Measurements from ENCODE around the gene CDH16. TPM values are rescaled to one million over a fixed set of nuclear protein-coding genes. Genes with fewer than 3 reads are reported as not detected.

The CDH16 gene
- polyA plus RNA-seq, 6 donors from 2014 or later = not detected

DNA sequence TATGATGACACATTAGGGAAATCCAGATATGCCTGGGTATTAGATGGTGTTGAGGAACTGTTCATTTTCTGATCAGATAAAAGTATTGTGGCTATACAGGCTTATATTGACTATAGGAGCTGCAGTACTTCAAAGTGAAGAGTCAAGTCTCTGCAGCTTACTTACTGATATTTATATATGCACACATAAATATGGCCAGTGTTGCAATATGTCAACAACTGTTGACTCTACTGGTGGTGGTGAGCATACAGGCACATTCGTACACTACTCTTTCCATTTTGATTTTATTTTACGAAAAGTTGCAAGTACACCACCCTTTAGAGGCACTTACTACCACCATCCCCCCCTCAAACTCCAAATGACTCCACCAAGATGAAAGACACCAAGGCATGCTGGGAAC is 13.0 kb upstream of the CDH16 start:
- ATAC-seq (ENCODE audit: low read depth in 2 of 2) (no peak), DNase-seq (no peak)
- Mint-ChIP-seq H3K4me1 (peaks cover 37 to 52% (median 47%) of the 10 kb centered on the region in 3 donors), H3K36me3 (peaks cover 0 to 11% of the 10 kb centered on the region in 2 donors), H3K27me3 (no peaks in the 10 kb centered on the region), H3K9me3 (no peaks in the 10 kb centered on the region), H3K4me3 (peak overlapping the region in 6 of 8 donors; percentile 9 to 100 (median 96)), H3K27ac (peak overlapping the region in 3 of 6 donors; percentile 2 to 70 (median 69))

DNA sequence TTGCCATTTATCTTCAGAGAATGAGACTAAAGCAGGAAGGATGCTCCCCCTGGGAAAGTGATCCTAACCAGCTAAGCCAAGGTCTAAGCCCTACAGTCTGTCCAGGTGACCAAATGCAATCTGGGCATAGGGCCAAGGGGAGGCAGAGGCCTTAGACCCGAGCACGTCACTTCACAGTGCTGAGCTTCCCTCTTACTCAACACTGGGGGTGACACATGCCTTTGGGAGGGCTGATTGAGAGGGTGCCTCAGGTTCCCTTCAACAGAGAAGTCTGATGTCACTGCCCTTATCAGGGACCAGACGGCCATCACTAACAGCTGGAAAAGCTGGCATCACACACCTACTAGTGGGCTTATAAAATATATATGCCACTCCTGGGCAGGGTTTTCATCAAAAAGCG is 11.5 kb upstream of the CDH16 start:
- no peak overlapping the region for H3K27ac Mint-ChIP-seq
- no peaks in the 10 kb centered on the region for H3K9me3 Mint-ChIP-seq
- DNase-seq = no peak
- H3K36me3 Mint-ChIP-seq = peaks cover 0 to 11% of the 10 kb centered on the region in 2 donors
- peak overlapping the region in 2 of 8 donors; percentile 8 to 41 for H3K4me3 Mint-ChIP-seq
- no peak for ATAC-seq (ENCODE audit: low read depth in 2 of 2)
- peaks cover 8 to 9% (median 9%) of the 10 kb centered on the region in 3 donors for H3K27me3 Mint-ChIP-seq
- H3K4me1 Mint-ChIP-seq = peaks cover 34 to 45% (median 39%) of the 10 kb centered on the region in 3 donors

DNA sequence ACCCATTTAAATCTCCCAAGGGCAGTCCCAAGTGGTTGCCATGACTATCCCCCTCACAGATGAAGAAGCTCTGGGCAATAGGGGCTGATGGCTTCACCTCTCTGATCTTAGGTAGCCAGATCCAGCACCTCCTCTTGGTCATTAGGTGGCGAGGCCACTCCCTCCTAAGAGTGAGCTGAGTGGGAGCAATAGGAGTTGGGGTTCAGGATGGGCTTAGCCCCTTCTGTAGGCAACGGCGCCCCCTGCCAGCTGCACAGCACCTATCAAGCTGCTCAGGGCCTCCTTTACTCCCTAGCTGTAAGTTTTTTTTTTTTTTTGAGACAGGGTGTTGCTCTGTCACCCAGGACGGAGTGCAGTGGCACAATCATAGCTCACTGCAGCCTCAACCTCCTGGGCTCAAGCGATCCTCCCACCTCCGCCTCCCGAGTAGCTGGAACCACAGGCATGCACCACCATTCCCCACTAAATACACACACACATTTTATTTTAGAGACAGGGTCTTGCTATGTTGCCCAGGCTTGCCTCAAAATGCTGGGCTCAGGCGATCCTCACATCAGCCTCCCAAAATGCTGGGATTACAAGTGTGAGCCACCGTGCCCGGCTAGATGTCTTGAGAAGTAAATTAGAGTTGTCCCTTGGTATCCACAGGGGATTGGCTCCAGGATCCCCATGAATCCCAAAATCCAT is 10.2 kb upstream of the CDH16 start:
- Mint-ChIP-seq H3K27me3 (peaks cover 16 to 20% (median 17%) of the 10 kb centered on the region in 3 donors), H3K36me3 (peaks cover 0 to 4% of the 10 kb centered on the region in 2 donors), H3K9me3 (no peaks in the 10 kb centered on the region), H3K27ac (peak overlapping the region in 1 of 6 donors; percentile 68), H3K4me3 (peak overlapping the region in 1 of 8 donors; percentile 45), H3K4me1 (peaks cover 24 to 32% (median 31%) of the 10 kb centered on the region in 3 donors)
- DNase-seq (no peak), ATAC-seq (ENCODE audit: low read depth in 2 of 2) (no peak)

DNA sequence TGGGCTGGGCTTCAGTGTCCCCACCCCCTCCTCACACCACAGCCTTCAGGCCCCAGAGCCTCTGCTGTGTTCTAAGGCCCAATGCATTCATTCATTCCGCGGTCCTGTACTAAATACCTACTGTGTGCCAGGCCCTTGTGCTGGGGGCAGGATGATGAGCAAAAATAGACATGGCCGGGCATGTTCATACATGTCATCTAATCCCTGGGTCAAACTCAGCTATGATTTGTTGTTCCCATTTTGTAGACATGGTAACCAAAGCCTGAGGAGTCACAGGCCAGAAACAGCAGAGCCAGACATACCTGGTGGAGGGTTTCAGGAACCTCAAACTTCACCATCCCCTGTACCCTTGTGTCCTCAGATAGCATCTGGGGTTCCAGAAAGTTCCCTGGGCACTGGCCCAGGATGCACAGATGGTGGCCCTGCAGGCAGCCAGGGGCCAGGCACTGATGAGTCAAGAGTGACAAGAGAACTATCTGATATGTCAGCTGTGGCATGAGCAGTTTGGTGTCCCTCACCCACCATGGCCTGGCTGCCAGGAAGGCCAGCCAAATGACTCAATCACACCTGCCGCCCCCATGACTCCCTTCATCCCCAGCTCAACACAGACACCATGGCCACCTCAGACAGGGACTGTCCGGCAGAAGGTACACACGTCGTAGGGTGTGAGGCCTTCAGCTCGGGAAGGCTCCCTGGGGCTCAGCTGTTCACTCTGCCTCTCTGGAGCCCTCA is 9.4 kb upstream of the CDH16 start:
- Mint-ChIP-seq H3K27me3 (peaks cover 22 to 27% (median 24%) of the 10 kb centered on the region in 3 donors), H3K4me1 (peaks cover 16 to 28% (median 24%) of the 10 kb centered on the region in 3 donors), H3K9me3 (no peaks in the 10 kb centered on the region), H3K36me3 (no peaks in the 10 kb centered on the region), H3K27ac (peak overlapping the region in 2 of 6 donors; percentile 2 to 57), H3K4me3 (no peak overlapping the region)
- ATAC-seq (ENCODE audit: low read depth in 2 of 2) (no peak), DNase-seq (no peak)

DNA sequence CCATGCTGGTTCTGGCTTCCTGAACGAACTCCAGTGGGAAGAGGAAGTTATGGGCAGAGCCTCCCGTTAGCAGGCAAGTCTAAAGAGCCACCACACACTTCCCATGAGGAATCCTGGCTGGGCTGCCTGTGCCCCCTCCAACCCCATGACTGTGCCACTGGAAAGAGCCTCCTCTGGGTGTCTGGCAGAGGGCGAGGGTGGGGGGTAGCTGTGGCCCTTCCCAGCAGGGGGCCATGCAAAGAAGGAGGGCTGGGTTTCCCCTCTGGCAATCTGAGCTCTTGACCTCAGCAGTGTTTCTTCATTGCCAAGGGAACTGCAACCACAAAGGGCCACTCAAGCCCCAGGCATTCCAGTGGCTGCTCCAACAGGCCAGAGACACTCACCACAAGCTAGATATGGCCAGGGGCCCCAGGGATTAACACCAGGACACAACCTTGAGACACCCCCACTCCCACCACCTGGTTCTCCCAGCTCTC is 8.3 kb upstream of the CDH16 start:
- no peaks in the 10 kb centered on the region for H3K36me3 Mint-ChIP-seq
- H3K4me1 Mint-ChIP-seq = peaks cover 7 to 17% (median 13%) of the 10 kb centered on the region in 3 donors
- DNase-seq (no peak), ATAC-seq (ENCODE audit: low read depth in 2 of 2) (no peak)
- H3K9me3 Mint-ChIP-seq = no peaks in the 10 kb centered on the region
- H3K27ac Mint-ChIP-seq = no peak overlapping the region
- no peak overlapping the region for H3K4me3 Mint-ChIP-seq
- peaks cover 22 to 32% (median 26%) of the 10 kb centered on the region in 3 donors for H3K27me3 Mint-ChIP-seq

DNA sequence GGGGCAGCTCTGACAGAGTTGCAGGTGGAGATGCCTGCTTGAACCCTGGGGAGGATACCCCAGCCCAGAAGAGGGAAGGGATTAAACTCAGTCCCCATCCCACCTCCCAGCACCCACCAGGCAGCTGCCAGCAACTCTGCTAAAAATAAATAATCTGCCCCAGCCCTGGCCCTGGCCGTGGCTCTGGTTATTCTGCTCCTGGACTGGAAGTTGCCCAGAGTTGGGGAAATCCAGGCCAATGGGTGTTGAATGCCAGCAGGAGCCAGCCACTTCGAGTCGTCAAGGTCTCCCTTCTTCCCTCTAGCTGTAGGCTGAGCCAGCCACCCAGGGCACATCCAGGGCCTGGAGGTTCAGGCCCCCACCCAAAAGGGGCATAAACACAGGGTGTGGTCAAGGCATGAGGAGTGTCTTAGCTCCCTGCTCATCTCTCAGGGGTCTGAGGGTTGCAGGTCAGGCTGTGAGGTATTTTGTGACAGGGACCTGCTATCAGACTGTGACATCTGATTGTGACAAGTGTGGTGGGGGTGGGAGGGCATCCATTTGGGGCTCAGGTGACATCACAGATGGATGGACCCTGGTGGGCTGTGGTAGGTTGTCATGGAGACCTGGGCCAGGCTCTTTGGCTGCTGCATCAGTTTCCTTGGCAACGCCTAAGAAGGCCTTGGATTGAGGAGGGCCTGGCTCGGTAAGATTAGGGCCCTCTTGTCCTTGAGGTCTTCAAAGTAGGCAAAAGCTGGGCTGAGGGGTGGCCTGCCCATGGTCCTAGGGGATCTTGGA is 7.7 kb upstream of the CDH16 start:
- Mint-ChIP-seq H3K9me3 (no peaks in the 10 kb centered on the region), H3K4me1 (peaks cover 7 to 14% (median 8%) of the 10 kb centered on the region in 3 donors)
- DNase-seq = no peak

DNA sequence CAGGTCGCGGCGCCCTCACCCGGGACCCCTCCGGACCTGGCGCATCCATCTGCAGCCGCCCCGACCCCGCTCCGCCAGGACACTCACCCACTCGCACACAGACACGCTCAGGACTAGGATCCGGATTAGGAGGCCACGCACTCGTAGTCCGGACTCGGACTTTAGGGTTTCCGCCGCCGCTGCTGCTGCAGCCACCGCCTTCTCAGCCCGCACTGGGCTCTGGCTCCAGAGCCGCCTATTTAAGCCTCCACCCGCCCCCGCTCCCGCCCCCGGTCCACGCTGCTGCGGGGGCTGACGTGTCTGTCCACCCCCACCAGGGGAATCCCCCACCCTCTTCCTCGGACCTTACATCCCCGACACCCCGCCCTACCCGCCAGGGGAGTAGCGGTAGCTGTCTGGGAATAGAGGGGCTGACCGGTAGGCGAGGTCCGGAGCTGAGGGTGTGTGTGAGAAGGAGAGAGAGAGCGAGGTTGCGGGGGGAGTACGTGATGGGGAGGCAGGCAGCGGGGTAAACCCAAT is 6.7 kb upstream of the CDH16 start, which contains the start of gene RRAD:
Gene RRAD (minus strand): TSS at position 214 of the 519 bp plus-strand sequence. CDS start 356 bp downstream, outside the sequence.
- Mint-ChIP-seq H3K4me3 (peak within 1 kb of the TSS; percentile 45 to 92 (median 80)), H3K4me1 (peaks cover 7 to 14% (median 8%) of the 10 kb centered on the region in 3 donors), H3K27me3 (peaks cover 22 to 42% (median 36%) of the 10 kb centered on the region in 3 donors), H3K36me3 (no peaks in the 10 kb centered on the region), H3K27ac (no peak within 1 kb of the TSS), H3K9me3 (no peaks in the 10 kb centered on the region)
- DNase-seq (no peak), ATAC-seq (ENCODE audit: low read depth in 2 of 2) (peak; percentile 22 to 24)

More for the DNA sequence above, 7.7 kb upstream of the CDH16 start:
- Mint-ChIP-seq H3K27ac (no peak overlapping the region), H3K36me3 (no peaks in the 10 kb centered on the region), H3K27me3 (peaks cover 22 to 35% (median 30%) of the 10 kb centered on the region in 3 donors), H3K4me3 (peak overlapping the region; percentile 29 to 92 (median 78))
- no peak for ATAC-seq (ENCODE audit: low read depth in 2 of 2)

DNA sequence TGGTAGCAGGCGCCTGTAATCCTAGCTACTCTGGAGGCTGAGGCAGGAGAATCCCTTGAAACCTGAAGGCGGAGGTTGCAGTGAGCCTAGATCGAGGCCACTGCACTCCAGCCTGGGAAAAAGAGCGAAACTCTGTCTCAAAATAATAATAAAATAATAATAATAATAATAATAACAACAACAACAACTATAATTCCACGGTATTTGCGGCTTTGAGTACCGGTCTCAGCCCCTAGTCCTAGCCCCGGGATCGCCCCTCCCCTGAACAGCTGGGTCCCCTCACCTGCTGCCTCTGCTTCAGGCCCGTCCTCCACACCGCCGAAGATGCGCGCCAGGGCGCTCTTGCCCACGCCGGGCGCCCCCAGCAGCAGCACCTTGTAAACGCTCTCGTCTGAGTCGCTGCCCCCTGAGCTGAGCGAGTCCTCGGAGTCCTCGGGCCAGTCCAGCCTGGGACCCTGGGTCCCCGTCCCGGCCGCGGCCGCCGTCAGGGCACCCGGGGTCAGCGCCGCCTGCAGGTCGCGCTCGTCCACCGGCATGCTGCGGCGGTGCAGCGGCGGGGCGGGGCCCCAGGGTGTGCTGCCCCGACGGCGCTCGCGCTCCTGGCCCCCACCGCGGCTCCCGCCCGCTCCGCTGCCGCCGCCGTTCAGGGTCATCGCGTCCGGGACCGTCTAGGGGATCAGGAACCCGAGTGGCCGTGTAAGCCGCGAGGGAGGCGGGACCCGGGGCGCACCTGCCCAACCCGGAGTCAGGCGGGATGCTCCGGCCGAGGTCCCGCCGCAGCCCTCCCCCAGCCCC is 6.0 kb upstream of the CDH16 start:
- H3K9me3 Mint-ChIP-seq = no peaks in the 10 kb centered on the region
- H3K4me3 Mint-ChIP-seq = peak overlapping the region; percentile 30 to 92 (median 78)
- peaks cover 7 to 14% (median 8%) of the 10 kb centered on the region in 3 donors for H3K4me1 Mint-ChIP-seq
- peaks cover 22 to 48% (median 36%) of the 10 kb centered on the region in 3 donors for H3K27me3 Mint-ChIP-seq
- ATAC-seq (ENCODE audit: low read depth in 2 of 2) (peak; percentile 67 to 75), DNase-seq (peak; percentile 36)
- H3K36me3 Mint-ChIP-seq = no peaks in the 10 kb centered on the region
- H3K27ac Mint-ChIP-seq = no peak overlapping the region

DNA sequence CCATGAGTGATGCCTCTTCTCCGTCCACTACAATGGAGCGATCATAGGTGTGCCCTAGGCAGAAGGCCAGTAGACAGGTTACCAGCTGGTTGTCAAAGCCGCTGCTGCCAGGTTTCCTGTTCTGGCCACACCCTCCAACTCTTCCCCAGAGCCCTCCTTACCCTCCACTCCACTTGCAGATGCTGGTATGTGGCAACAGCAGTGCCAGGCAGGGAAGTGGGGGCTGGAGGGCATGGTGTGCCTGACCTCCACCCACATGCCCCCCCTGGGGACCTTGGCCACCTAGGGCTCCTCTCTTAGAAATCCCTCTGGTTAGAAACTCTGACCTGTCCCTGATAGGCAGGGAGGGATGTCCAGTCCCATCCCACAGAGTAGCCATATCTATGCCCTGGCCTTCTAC is 5.2 kb upstream of the CDH16 start:
- Mint-ChIP-seq H3K36me3 (no peaks in the 10 kb centered on the region), H3K4me3 (peak overlapping the region in 4 of 8 donors; percentile 25 to 40 (median 31)), H3K27me3 (peaks cover 27 to 56% (median 43%) of the 10 kb centered on the region in 3 donors), H3K9me3 (no peaks in the 10 kb centered on the region), H3K27ac (no peak overlapping the region), H3K4me1 (peaks cover 7 to 14% (median 8%) of the 10 kb centered on the region in 3 donors)
- ATAC-seq (ENCODE audit: low read depth in 2 of 2) = no peak
- DNase-seq = no peak

DNA sequence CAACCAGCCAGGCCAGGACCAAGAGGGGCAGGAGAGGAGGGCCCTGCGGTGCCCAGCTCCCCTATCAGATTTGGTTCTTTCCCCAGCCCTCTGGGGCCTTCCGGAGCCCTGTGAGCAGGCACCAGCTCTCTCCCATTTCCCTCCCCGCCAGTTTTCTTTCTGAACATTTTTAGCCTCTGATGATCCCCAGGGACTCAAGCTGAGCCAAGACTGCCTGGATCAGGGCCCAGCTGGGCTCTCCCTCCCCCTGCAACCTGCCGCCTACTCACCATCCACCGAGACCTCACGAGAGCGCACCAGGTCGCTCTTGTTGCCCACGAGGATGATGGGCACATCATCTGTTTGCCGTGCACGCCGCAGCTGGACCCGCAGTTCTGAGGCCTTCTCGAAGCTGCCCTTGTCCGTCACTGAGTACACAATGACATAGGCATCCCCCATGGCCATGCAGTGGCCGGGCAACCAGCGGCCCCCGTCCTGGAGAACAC is 4.6 kb upstream of the CDH16 start:
- Mint-ChIP-seq H3K9me3 (no peaks in the 10 kb centered on the region), H3K4me1 (peaks cover 7 to 14% (median 8%) of the 10 kb centered on the region in 3 donors), H3K36me3 (no peaks in the 10 kb centered on the region), H3K27me3 (peaks cover 27 to 57% (median 44%) of the 10 kb centered on the region in 3 donors), H3K27ac (no peak overlapping the region), H3K4me3 (peak overlapping the region in 3 of 8 donors; percentile 0 to 18 (median 10))
- ATAC-seq (ENCODE audit: low read depth in 2 of 2) = no peak
- DNase-seq = no peak

DNA sequence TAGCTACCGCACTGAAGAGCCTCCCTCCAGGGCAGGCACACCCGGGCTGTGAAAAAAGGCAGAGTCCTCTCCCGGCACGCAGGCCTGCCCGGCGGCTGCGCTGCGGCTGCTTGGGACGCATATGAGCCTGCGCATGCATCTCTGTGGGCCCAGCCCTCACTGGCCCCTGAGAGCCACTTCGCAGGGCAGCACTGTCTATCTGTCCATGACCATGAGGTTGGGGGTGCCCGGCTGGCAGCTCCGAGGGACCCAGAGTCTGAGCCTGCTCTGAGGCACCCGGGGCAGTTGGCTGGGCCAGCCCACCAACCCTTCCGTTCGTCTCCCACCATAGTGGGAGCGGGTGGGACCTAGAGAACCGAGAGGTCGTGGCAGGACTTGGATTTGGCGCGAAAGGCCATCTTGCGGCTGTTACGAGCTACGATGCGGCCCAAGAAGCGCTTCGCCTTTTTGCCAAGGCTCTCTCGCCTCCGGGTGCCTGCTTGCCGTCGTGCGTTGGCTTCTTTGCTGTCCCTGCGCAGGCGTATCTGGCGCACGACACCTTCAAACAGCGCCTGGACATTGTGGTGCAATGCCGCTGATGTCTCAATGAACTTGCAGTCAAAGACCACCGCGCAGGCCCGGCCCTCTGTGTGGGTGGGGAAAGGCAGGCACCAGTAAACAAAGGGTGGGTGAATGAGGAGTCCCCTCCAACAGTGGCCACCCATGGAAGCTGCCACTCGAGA is 3.2 kb upstream of the CDH16 start:
- DNase-seq = no peak
- Mint-ChIP-seq H3K27me3 (peaks cover 27 to 57% (median 44%) of the 10 kb centered on the region in 3 donors), H3K4me3 (peak overlapping the region in 1 of 8 donors; percentile 20), H3K4me1 (peaks cover 7 to 12% (median 8%) of the 10 kb centered on the region in 3 donors), H3K9me3 (no peaks in the 10 kb centered on the region), H3K36me3 (no peaks in the 10 kb centered on the region), H3K27ac (no peak overlapping the region)
- no peak for ATAC-seq (ENCODE audit: low read depth in 2 of 2)

Measured in naive B cell (primary cell).